ENCODE results near the gene NUB1. TPM values are rescaled to one million over a fixed set of nuclear protein-coding genes. Genes with fewer than 3 reads are reported as not detected.

NUB1 gene
- polyA plus RNA-seq, 3 donors, result 32.0 to 39.2 (median 37.2) TPM

- Histone ChIP-seq H3K4me1 (ENCODE audit: control insufficient read depth in 1 of 2, insufficient read depth in 2 of 2, low read length in 2 of 2) (no peaks in the 10 kb centered on the region), H3K4me2 (replicated peaks; ENCODE audit: extremely low read depth, low read length, poor library complexity, severe bottlenecking) (no peak overlapping the region), H3K27ac (ENCODE audit: low read depth in 1 of 2, low read length in 2 of 2) (no peak overlapping the region), H4K20me1 (ENCODE audit: insufficient read depth, low read length) (peaks cover 14% of the 10 kb centered on the region), H3K79me2 (ENCODE audit: insufficient read depth, low read length) (no peaks in the 10 kb centered on the region), H3K9ac (ENCODE audit: insufficient read depth, low read length, poor library complexity, severe bottlenecking) (no peak overlapping the region), H3K4me3 (replicated peaks in 1 of 3; ENCODE audit: low read depth in 2 of 3, low read length in 3 of 3) (no peak overlapping the region), H2AFZ (ENCODE audit: insufficient read depth, low read depth, low read length, poor library complexity, severe bottlenecking) (no peak overlapping the region), H3K27me3 (ENCODE audit: control insufficient read depth in 2 of 2, insufficient read depth in 2 of 2, low read length in 2 of 2) (no peaks in the 10 kb centered on the region), H3K36me3 (replicated peaks in 1 of 2; ENCODE audit: control insufficient read depth in 1 of 2, insufficient read depth in 2 of 2, low read length in 2 of 2) (peaks cover 76 to 92% of the 10 kb centered on the region in 2 donors), H3K9me3 (replicated peaks in 1 of 2; ENCODE audit: control insufficient read depth in 1 of 2, insufficient read depth in 1 of 2, low read length in 2 of 2) (no peaks in the 10 kb centered on the region)
- peaks cover 87 to 90% of the 10 kb centered on the region in 2 donors for H3K36me3 Mint-ChIP-seq
- H3K27ac Mint-ChIP-seq, result no peak overlapping the region
- peaks cover 0 to 2% (median 0%) of the 10 kb centered on the region in 3 donors for H3K27me3 Mint-ChIP-seq (ENCODE audit: low read depth in 3 of 3)
- intact Hi-C loops (cut with micrococcal nuclease), result no loop called here
- no peaks in the 10 kb centered on the region for H3K9me3 Mint-ChIP-seq
- TF ChIP-seq, protein P1, sequence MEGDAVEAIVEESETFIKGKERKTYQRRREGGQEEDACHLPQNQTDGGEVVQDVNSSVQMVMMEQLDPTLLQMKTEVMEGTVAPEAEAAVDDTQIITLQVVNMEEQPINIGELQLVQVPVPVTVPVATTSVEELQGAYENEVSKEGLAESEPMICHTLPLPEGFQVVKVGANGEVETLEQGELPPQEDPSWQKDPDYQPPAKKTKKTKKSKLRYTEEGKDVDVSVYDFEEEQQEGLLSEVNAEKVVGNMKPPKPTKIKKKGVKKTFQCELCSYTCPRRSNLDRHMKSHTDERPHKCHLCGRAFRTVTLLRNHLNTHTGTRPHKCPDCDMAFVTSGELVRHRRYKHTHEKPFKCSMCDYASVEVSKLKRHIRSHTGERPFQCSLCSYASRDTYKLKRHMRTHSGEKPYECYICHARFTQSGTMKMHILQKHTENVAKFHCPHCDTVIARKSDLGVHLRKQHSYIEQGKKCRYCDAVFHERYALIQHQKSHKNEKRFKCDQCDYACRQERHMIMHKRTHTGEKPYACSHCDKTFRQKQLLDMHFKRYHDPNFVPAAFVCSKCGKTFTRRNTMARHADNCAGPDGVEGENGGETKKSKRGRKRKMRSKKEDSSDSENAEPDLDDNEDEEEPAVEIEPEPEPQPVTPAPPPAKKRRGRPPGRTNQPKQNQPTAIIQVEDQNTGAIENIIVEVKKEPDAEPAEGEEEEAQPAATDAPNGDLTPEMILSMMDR (IDR thresholded peaks at IDR 0.05), result no peak
- DNase-seq, result no peak
- H3K4me3 Mint-ChIP-seq, result no peak overlapping the region
- 98% methylated on average over 15 of the region's 15 CpGs for WGBS (ENCODE audit: insufficient coverage)
- no peaks in the 10 kb centered on the region for H3K4me1 Mint-ChIP-seq
Measured at GRCh38 chr7:151374139-151374538, 32.5 kb downstream of the NUB1 start.

GRCh38 chr7:151374726-151375125 is 33.1 kb downstream of the NUB1 start:
- Mint-ChIP-seq H3K4me3 (no peak overlapping the region), H3K4me1 (no peaks in the 10 kb centered on the region), H3K36me3 (peaks cover 84 to 89% of the 10 kb centered on the region in 2 donors), H3K9me3 (no peaks in the 10 kb centered on the region), H3K27ac (no peak overlapping the region), H3K27me3 (ENCODE audit: low read depth in 3 of 3) (peaks cover 0 to 2% (median 0%) of the 10 kb centered on the region in 3 donors)
- WGBS (ENCODE audit: insufficient coverage), result 96% methylated on average over 7 of the region's 15 CpGs
- intact Hi-C loops (cut with micrococcal nuclease), result no loop called here
- Histone ChIP-seq H3K9me3 (replicated peaks in 1 of 2; ENCODE audit: control insufficient read depth in 1 of 2, insufficient read depth in 1 of 2, low read length in 2 of 2) (no peaks in the 10 kb centered on the region), H3K9ac (ENCODE audit: insufficient read depth, low read length, poor library complexity, severe bottlenecking) (no peak overlapping the region), H3K27ac (ENCODE audit: low read depth in 1 of 2, low read length in 2 of 2) (no peak overlapping the region), H3K4me1 (ENCODE audit: control insufficient read depth in 1 of 2, insufficient read depth in 2 of 2, low read length in 2 of 2) (no peaks in the 10 kb centered on the region), H3K27me3 (ENCODE audit: control insufficient read depth in 2 of 2, insufficient read depth in 2 of 2, low read length in 2 of 2) (no peaks in the 10 kb centered on the region), H3K36me3 (replicated peaks in 1 of 2; ENCODE audit: control insufficient read depth in 1 of 2, insufficient read depth in 2 of 2, low read length in 2 of 2) (peaks cover 70 to 86% of the 10 kb centered on the region in 2 donors), H3K4me3 (replicated peaks in 1 of 3; ENCODE audit: low read depth in 2 of 3, low read length in 3 of 3) (no peak overlapping the region), H3K4me2 (replicated peaks; ENCODE audit: extremely low read depth, low read length, poor library complexity, severe bottlenecking) (no peak overlapping the region), H2AFZ (ENCODE audit: insufficient read depth, low read depth, low read length, poor library complexity, severe bottlenecking) (no peak overlapping the region), H4K20me1 (ENCODE audit: insufficient read depth, low read length) (peaks cover 14% of the 10 kb centered on the region), H3K79me2 (ENCODE audit: insufficient read depth, low read length) (no peaks in the 10 kb centered on the region)
- no peak for DNase-seq
- TF ChIP-seq, protein P1 (IDR thresholded peaks at IDR 0.05), result no peak

Measured in CD14-positive monocyte (primary cell).